Activated CD4-positive, CD25-positive, alpha-beta regulatory T cell treated with anti-CD3 and anti-CD28 coated beads, Interleukin-2, amount 50 U/mL, for 72 hours (primary cell): ENCODE data around the gene KIAA1210.

Experiments used
- DNase-seq: peaks from one replicate; pipeline ENCODE4 v3.0.0; 2021

KIAA1210 gene

GRCh38 chrX:119090627-119091026 is 37.0 kb downstream of the KIAA1210 start:
- no peak for DNase-seq

GRCh38 chrX:119089619-119090018 is 38.0 kb downstream of the KIAA1210 start:
- DNase-seq = no peak

DNA sequence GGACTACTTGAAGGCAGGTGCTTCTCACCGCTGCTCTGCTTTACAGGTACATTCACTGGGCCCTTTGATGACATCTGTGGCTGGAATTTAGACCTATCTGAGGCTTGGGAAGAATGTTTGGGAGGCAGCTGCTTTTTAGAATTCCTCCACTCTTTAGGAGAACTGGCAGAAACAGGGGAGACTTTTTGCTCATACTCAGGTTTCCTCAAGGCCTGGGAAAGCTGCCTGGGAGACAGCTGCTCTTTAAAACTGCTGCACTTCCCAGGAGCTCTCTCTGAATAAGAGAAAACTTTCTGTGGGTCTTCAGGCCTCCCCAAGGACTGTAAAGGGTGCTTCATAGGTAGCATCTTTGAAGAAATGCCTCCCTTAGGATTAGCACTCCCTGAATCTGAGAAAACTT is 40.5 kb downstream of the KIAA1210 start:
- DNase-seq = no peak

- DNase-seq = no peak
Observed at GRCh38 chrX:119084766-119085165, 42.8 kb downstream of the KIAA1210 start.

DNA sequence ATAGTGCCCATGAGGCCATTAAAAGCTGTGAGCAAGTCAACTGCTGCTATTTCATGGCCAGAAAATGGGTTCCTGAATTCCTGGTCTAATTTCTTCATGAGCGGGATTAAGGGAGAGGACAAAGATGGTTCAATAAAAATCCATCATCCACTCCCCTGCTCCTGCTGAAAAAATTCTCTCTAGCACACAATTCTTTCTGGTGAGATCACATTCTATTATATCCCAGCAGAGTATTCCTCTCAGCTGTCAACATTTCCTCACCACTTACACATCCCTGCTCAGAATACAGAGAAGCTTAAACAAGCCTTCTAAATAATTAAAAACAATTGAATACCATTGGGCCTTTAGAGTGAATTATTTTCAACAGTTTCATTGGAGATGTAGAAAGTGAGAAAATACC is 45.3 kb downstream of the KIAA1210 start:
- no peak for DNase-seq

- DNase-seq = no peak
Observed at GRCh38 chrX:119075270-119076025, 52.2 kb downstream of the KIAA1210 start.

DNA sequence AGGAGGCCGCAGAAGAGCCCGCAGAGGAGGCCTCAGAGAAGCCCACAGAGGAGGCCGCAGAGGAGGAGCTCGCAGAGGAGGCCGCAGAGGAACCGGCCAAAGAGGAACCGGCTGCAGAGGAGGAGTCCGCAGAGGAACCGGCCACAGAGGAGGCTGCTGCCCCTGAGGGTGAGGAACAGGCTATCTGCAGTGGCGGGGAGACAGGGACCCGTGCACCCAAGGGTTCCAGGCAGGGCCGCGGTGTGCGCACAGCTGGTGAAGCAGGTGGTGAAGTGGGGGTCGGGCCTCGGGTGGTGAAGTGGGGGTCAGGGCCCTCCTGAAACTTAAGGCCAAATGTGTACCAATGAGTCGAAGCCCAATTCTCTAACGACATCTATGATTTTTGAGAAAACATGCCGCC is 53.7 kb downstream of the KIAA1210 start:
- DNase-seq = no peak

DNA sequence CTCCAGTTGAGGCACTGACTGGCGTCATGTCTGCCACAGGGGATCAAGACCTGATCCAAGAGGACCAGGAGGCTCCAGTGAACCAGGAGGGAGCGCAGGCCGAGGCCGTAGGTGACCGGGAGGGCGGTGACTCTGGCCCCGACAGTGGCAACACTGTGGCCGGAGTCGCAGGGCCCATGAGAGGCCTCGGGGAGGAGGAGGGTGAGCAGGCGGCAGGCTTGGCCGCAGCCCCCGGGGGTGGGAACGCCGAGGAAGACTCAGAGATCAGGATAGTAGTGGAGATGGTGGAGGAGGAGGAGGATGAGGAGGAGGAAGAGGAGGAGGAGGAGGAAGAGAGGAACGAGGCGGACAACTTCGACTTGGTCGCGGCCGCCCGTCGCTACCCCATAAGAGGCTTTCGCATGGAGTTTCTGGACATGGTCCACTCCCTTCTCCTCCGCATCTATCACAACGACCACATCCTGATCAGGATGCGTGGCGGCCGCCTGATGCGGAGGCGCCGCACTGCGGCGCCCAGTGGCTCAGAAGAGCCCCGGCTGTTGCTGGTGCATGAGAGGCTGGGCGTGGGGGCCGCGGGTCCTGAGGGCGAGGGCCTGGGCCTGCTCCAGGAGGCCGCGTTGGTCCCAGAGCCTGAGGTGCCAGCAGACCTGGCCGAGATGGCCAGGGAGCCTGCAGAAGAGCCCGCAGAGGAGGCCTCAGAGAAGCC is 54.3 kb downstream of the KIAA1210 start:
- no peak for DNase-seq

DNA sequence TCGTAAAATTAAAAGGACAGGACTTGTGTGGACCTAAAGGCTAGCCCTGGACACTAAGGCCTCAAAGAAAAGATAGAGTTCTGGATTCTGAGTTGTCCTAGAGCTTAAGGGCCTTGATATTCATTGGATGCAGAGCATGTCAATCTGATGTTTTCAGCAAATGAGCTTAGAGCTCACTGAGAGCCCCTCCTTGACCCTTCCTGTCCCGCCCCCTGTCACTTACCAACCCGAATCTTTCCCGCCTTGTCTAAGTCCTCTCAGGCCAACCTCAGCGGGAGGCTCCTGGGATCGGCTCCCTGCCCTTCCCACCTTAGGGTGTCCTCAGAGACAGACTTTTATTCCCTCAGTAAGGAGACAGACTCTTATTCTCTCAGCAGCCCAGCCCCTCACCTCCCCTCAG is 54.9 kb downstream of the KIAA1210 start, which contains the start of gene CT47C1:
Gene CT47C1, plus strand, starts transcription at position 250 of the 400 bp plus-strand sequence. CDS start 233 bp downstream, outside the sequence.
- no peak for DNase-seq

DNA sequence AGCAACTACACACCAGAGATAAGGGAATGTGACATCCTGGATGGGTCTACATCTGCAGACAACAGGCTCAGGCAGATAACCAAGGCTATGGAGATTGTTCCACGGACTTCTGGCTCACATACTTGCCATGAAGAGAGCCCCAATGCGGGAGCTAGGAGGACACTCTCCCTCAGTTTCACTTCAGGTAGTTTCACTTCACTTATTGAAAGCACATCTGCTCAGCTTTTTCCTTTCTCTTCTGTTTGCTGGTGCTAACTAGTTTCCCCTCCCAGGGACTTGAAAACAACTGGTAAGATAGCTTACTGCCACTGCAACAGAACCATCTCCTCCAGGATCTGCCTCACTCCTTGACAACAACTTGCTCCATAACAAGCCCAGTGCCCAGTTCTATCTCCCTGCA is 56.2 kb downstream of the KIAA1210 start:
- DNase-seq = no peak

DNA sequence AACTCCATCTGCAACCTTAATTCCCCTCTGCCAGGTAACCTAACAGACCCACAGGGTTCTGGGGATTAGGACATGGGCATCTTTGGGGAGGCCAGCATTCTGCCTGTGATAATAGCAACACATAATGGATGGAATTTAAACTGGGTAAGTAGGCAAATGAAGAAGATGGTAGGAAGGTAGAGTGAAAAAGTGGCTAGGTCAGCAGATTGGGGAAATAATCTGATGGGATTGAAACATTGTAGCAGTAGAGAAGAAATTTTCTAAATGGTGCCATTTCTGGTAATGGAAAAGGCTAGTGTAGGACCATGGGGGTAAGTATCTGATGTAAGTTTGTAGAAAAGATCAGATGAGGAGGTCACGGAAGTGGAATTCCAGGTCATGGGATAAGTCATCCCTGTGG is 57.9 kb downstream of the KIAA1210 start:
- DNase-seq = no peak

GRCh38 chrX:119069128-119069527 is 58.5 kb downstream of the KIAA1210 start:
- DNase-seq = no peak

DNA sequence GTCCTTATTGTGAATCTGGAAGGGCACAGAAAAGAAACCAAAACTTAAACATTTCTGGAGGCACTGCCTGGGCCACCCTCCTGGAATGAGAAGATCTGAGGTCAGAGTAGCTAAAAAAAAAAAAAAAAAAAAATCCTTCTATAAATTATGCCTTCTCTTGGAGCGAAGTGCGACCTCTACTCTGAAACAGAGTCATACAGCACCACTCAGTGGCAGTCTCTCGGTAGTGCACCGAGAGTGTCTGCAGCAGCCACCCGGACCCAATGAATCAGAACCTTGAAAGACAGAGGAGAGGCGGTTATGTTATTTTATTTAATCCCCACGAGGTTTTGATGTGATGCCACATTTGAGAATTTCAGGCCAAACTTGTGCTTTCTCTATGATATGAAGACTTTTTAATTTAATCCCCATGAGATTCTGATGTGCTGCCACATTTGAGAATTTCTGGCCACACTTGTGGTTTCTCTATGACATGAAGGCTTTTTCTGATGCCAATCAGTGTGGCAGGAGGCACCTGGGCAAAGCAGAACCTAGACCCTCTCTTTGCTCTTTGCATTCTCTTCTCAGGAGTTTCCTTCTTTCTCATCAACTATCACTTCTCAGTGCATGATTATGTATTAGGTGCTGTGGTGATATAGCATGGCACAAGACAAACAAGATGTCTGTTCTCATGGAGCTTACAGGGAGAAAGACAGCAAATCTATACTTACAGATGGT is 60.4 kb downstream of the KIAA1210 start:
- peak; percentile 34 for DNase-seq

DNA sequence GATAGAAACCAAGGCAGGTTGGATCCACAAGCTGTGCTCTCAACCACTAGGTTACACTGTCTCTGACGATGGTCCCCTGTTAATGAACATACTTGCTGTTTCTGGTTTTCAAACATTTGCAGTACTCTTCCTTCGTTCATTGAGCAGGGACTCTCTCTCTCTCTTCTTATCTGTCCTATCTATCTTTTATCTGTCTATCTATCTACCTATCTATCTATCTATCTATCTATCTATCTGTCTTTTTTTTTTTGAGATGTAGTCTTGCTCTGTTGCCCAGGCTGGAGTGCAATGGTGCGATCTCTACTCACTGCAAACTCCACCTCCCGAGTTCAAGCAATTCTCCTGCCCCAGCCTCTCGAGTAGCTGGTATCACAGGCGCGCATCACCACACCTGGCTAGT is 64.2 kb downstream of the KIAA1210 start:
- DNase-seq = no peak

DNA sequence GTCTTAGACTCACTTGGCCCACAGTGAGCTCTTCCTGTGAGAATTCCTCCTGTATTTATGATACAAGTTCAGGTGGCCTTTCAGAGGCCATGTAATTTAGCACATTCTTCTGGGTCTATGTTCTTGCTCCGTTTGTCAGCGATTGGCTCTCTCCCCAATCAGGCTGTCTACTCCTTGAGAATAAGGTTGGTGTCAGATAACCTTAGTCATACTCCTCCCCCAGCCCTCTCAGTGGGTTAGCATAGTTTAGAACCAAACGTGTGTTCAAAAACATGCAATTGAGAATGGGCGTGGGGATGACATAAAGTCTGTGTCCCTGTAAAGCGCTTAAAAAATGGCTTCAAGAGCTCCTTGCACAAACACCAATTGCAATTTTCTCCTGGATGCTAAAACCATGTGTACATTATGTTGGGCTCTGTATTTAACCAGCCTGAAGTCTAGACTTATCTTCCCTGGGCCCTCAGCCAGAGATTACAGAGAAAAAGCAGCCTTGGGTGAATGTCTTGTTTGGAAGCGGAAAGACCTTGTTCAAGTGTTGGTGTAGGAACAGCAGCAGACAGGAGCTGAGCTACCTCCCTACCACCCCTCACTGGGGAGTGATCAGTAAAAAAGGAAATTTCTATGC is 64.8 kb downstream of the KIAA1210 start:
- no peak for DNase-seq

DNA sequence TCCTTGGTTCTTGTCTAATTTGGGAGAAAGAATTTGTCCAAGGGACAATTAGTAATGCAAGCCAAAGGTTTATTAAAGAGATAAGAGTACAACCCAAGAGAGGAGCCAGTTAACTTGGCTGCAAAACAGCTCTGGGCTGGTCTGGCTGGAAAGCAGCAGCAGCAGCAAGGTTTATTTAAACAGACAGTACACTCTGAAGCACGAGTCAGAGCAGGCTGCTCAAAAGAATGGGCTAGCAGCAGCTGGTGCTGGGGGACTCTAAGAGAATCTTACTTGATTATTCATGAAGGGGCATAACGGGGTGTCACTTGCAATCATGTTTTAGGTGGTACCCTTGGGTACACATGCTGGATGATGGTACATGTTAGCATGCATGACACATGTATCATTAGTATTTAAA is 71.9 kb downstream of the KIAA1210 start:
- no peak for DNase-seq

GRCh38 chrX:119045884-119046283 is 81.7 kb downstream of the KIAA1210 start:
- no peak for DNase-seq

- no peak for DNase-seq
Observed at GRCh38 chrX:119042996-119043395, 84.6 kb downstream of the KIAA1210 start.

- DNase-seq = no peak
Observed at GRCh38 chrX:119042040-119042439, 85.6 kb downstream of the KIAA1210 start.

DNA sequence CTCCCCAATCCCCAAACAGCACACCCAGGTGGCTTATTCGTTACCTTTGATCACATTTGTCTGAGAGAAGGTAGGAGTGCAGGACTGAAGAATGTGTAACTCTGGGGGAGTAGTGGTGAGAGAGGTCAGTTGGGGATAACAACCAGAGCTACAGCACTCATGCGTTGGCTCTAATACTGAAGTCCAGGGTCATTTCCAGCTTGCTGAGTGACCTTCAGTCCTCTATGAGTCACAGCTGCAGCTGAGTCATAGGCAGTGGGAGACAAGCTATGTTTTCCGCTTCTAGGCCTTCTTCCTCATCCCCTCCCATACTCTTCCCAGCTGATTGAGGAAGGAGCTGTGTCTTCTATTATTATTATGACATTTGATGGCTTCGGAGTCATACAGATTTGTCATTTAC is 86.4 kb downstream of the KIAA1210 start:
- no peak for DNase-seq

DNA sequence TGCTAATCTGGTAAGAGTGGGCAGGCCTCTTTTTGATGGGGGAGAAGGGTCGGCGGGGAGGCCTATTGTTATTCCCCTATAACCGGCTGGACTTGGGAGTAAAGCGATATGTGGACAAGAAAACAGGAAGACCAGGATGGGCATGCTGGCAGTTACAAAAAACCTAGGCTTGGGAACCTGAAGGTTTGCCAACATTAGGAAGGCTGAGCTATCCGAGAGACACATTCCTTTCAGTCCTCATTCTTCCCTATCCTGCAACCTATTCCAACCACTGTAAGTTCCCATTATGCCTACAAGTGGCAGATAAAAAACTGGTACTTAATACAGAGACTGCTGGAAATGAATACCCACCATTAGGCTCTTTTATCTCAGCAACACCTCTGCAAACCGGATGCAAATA is 87.2 kb downstream of the KIAA1210 start:
- no peak for DNase-seq

DNA sequence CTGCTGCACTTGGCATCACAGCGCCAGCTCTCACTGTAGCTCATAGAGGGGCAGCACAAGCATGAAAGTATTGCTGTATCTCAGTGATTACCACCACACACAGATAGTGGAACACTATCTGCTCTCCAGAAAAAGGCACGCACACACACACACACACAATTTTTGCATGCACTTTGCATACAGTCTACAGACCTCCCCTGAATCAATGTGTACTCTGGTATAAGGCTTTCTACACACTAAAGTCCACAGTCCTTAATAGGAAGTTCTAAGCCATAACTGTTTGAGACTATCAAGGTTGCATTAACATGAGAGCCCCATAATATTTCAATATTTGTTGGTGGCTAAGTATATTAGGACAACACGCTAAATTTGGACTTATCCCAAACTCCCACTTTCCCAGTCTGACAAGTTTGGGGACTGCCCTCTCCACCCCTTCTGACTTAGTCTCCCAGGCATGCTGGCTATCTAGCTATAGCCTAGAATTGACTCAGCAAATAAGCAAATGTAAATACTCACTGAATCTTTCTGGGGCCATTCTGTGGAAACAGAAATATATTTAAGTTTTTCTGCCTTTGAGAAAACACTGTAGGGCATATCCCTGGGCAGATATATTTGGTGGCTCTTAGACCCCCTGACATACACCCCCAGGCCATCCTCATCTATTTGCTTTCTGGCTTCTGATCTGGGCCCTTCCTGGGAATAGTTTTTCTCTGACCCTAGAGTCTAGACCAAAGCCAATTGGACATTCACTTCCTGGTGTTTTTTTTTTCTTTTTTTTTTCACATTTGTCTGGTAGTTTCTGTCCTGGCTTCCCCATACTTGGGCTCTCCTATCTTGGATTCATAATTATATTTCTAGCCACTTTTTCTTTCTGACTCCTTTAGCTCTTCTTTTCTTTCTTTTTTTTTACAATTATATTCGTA is 91.2 kb downstream of the KIAA1210 start:
- DNase-seq = no peak
